ENCODE results near the gene CTNS. TPM values are rescaled to one million over a fixed set of nuclear protein-coding genes. Genes with fewer than 3 reads are reported as not detected.

CTNS gene
- total RNA-seq, 1 donor from 2014 or later = 47.9 TPM

- Mint-ChIP-seq H3K9me3 (no peaks in the 10 kb centered on the region), H3K4me1 (ENCODE audit: low read depth) (no peaks in the 10 kb centered on the region), H3K36me3 (ENCODE audit: low read depth) (peaks cover 12% of the 10 kb centered on the region), H3K27me3 (ENCODE audit: low read depth) (no peaks in the 10 kb centered on the region), H3K4me3 (ENCODE audit: low read depth) (no peak overlapping the region), H3K27ac (no peak overlapping the region)
- DNase-seq (ENCODE audit: low spot score) = no peak
- intact Hi-C loops (cut with micrococcal nuclease) = no loop called here
Measured at GRCh38 chr17:3603119-3603869, 33.3 kb upstream of the CTNS start.

- Mint-ChIP-seq H3K27me3 (ENCODE audit: low read depth) (no peaks in the 10 kb centered on the region), H3K4me1 (ENCODE audit: low read depth) (no peaks in the 10 kb centered on the region), H3K4me3 (ENCODE audit: low read depth) (no peak overlapping the region), H3K36me3 (ENCODE audit: low read depth) (peaks cover 16% of the 10 kb centered on the region), H3K9me3 (no peaks in the 10 kb centered on the region), H3K27ac (no peak overlapping the region)
- no peak for DNase-seq (ENCODE audit: low spot score)
- intact Hi-C loops (cut with micrococcal nuclease) = no loop called here
Measured at GRCh38 chr17:3603870-3604259, 32.7 kb upstream of the CTNS start.

- Mint-ChIP-seq H3K4me1 (ENCODE audit: low read depth) (no peaks in the 10 kb centered on the region), H3K36me3 (ENCODE audit: low read depth) (peaks cover 26% of the 10 kb centered on the region), H3K4me3 (ENCODE audit: low read depth) (no peak overlapping the region), H3K9me3 (no peaks in the 10 kb centered on the region), H3K27ac (no peak overlapping the region), H3K27me3 (ENCODE audit: low read depth) (no peaks in the 10 kb centered on the region)
- no peak for DNase-seq (ENCODE audit: low spot score)
- intact Hi-C loops (cut with micrococcal nuclease) = no loop called here
Measured at GRCh38 chr17:3609689-3610088, 26.9 kb upstream of the CTNS start.

GRCh38 chr17:3610523-3610922, 26.0 kb upstream of the CTNS start:
- H3K27ac Mint-ChIP-seq = no peak overlapping the region
- H3K27me3 Mint-ChIP-seq (ENCODE audit: low read depth) = no peaks in the 10 kb centered on the region
- H3K36me3 Mint-ChIP-seq (ENCODE audit: low read depth) = peaks cover 30% of the 10 kb centered on the region
- no peak for DNase-seq (ENCODE audit: low spot score)
- intact Hi-C loops (cut with micrococcal nuclease) = no loop called here
- H3K4me3 Mint-ChIP-seq (ENCODE audit: low read depth) = no peak overlapping the region
- H3K4me1 Mint-ChIP-seq (ENCODE audit: low read depth) = no peaks in the 10 kb centered on the region
- no peaks in the 10 kb centered on the region for H3K9me3 Mint-ChIP-seq

GRCh38 chr17:3613124-3613523, 23.4 kb upstream of the CTNS start:
- H3K9me3 Mint-ChIP-seq = peaks cover 7% of the 10 kb centered on the region
- peaks cover 51% of the 10 kb centered on the region for H3K36me3 Mint-ChIP-seq (ENCODE audit: low read depth)

GRCh38 chr17:3615160-3615870, 21.2 kb upstream of the CTNS start:
- no peak overlapping the region for H3K4me3 Mint-ChIP-seq (ENCODE audit: low read depth)
- H3K9me3 Mint-ChIP-seq = peaks cover 7% of the 10 kb centered on the region
- H3K4me1 Mint-ChIP-seq (ENCODE audit: low read depth) = no peaks in the 10 kb centered on the region
- no peak overlapping the region for H3K27ac Mint-ChIP-seq
- DNase-seq (ENCODE audit: low spot score) = no peak
- H3K27me3 Mint-ChIP-seq (ENCODE audit: low read depth) = no peaks in the 10 kb centered on the region
- H3K36me3 Mint-ChIP-seq (ENCODE audit: low read depth) = peaks cover 53% of the 10 kb centered on the region
- intact Hi-C loops (cut with micrococcal nuclease) = no loop called here

More at GRCh38 chr17:3613124-3613523, 23.4 kb upstream of the CTNS start:
- DNase-seq (ENCODE audit: low spot score) = no peak
- H3K4me3 Mint-ChIP-seq (ENCODE audit: low read depth) = no peak overlapping the region
- no peaks in the 10 kb centered on the region for H3K4me1 Mint-ChIP-seq (ENCODE audit: low read depth)
- intact Hi-C loops (cut with micrococcal nuclease) = no loop called here
- no peak overlapping the region for H3K27ac Mint-ChIP-seq
- no peaks in the 10 kb centered on the region for H3K27me3 Mint-ChIP-seq (ENCODE audit: low read depth)

- H3K4me1 Mint-ChIP-seq (ENCODE audit: low read depth) = no peaks in the 10 kb centered on the region
- intact Hi-C loops (cut with micrococcal nuclease) = no loop called here
- H3K4me3 Mint-ChIP-seq (ENCODE audit: low read depth) = no peak overlapping the region
- H3K9me3 Mint-ChIP-seq = peaks cover 7% of the 10 kb centered on the region
- no peak for DNase-seq (ENCODE audit: low spot score)
- H3K36me3 Mint-ChIP-seq (ENCODE audit: low read depth) = peaks cover 62% of the 10 kb centered on the region
- H3K27ac Mint-ChIP-seq = no peak overlapping the region
- no peaks in the 10 kb centered on the region for H3K27me3 Mint-ChIP-seq (ENCODE audit: low read depth)
Measured at GRCh38 chr17:3621146-3621720, 15.3 kb upstream of the CTNS start.

- H3K9me3 Mint-ChIP-seq = no peaks in the 10 kb centered on the region
- H3K36me3 Mint-ChIP-seq (ENCODE audit: low read depth) = peaks cover 60% of the 10 kb centered on the region
- peaks cover 3% of the 10 kb centered on the region for H3K4me1 Mint-ChIP-seq (ENCODE audit: low read depth)
- no peak overlapping the region for H3K27ac Mint-ChIP-seq
- no peak overlapping the region for H3K4me3 Mint-ChIP-seq (ENCODE audit: low read depth)
- intact Hi-C loops (cut with micrococcal nuclease) = no loop called here
- DNase-seq (ENCODE audit: low spot score) = no peak
- H3K27me3 Mint-ChIP-seq (ENCODE audit: low read depth) = no peaks in the 10 kb centered on the region
Measured at GRCh38 chr17:3622977-3623594, 13.5 kb upstream of the CTNS start.

- no peaks in the 10 kb centered on the region for H3K27me3 Mint-ChIP-seq (ENCODE audit: low read depth)
- H3K4me3 Mint-ChIP-seq (ENCODE audit: low read depth) = no peak overlapping the region
- DNase-seq (ENCODE audit: low spot score) = no peak
- intact Hi-C loops (cut with micrococcal nuclease) = no loop called here
- H3K4me1 Mint-ChIP-seq (ENCODE audit: low read depth) = peaks cover 3% of the 10 kb centered on the region
- peaks cover 51% of the 10 kb centered on the region for H3K36me3 Mint-ChIP-seq (ENCODE audit: low read depth)
- no peak overlapping the region for H3K27ac Mint-ChIP-seq
- no peaks in the 10 kb centered on the region for H3K9me3 Mint-ChIP-seq
Measured at GRCh38 chr17:3626831-3627768, 9.5 kb upstream of the CTNS start.

- Mint-ChIP-seq H3K9me3 (no peaks in the 10 kb centered on the region), H3K27me3 (ENCODE audit: low read depth) (no peaks in the 10 kb centered on the region), H3K27ac (no peak overlapping the region), H3K4me1 (ENCODE audit: low read depth) (peaks cover 7% of the 10 kb centered on the region), H3K4me3 (ENCODE audit: low read depth) (no peak overlapping the region), H3K36me3 (ENCODE audit: low read depth) (peaks cover 54% of the 10 kb centered on the region)
- intact Hi-C loops (cut with micrococcal nuclease) = no loop called here
- DNase-seq (ENCODE audit: low spot score) = no peak
Measured at GRCh38 chr17:3627769-3628167, 8.8 kb upstream of the CTNS start.

GRCh38 chr17:3630781-3631180, 5.8 kb upstream of the CTNS start:
- no peak for DNase-seq (ENCODE audit: low spot score)
- Mint-ChIP-seq H3K4me1 (ENCODE audit: low read depth) (peaks cover 13% of the 10 kb centered on the region), H3K4me3 (ENCODE audit: low read depth) (no peak overlapping the region), H3K27ac (no peak overlapping the region), H3K36me3 (ENCODE audit: low read depth) (peaks cover 54% of the 10 kb centered on the region), H3K9me3 (no peaks in the 10 kb centered on the region), H3K27me3 (ENCODE audit: low read depth) (no peaks in the 10 kb centered on the region)
- intact Hi-C loops (cut with micrococcal nuclease) = no loop called here

GRCh38 chr17:3632287-3632686, 4.3 kb upstream of the CTNS start:
- no peak for DNase-seq (ENCODE audit: low spot score)
- H3K36me3 Mint-ChIP-seq (ENCODE audit: low read depth) = peaks cover 45% of the 10 kb centered on the region
- intact Hi-C loops (cut with micrococcal nuclease) = no loop called here
- H3K4me1 Mint-ChIP-seq (ENCODE audit: low read depth) = peaks cover 12% of the 10 kb centered on the region
- no peak overlapping the region for H3K27ac Mint-ChIP-seq
- no peaks in the 10 kb centered on the region for H3K27me3 Mint-ChIP-seq (ENCODE audit: low read depth)
- H3K9me3 Mint-ChIP-seq = no peaks in the 10 kb centered on the region
- H3K4me3 Mint-ChIP-seq (ENCODE audit: low read depth) = no peak overlapping the region

Data from activated T-helper 2 cell treated with anti-CD3 and anti-CD28 coated beads, Interferon-gamma antibody, Interleukin-2, Interleukin-4, amounts not matched to agents 10 μg/mL and 5 μg/mL and 100 μg/mL, durations not matched to agents 14 hours and 24 hours and 36 hours (primary cell).